Esophagus (tissue), 2 donors: Measurements from ENCODE around the gene DYSF. TPM values are rescaled to one million over a fixed set of nuclear protein-coding genes. Genes with fewer than 3 reads are reported as not detected.

Source experiments
- H3K27ac ChIP-seq, 2 donors: one replicate each; pipeline ENCODE4 v1.5.1; 2013; ENCODE audit warnings: low read depth in 2 of 2, mild to moderate bottlenecking in 2 of 2, inconsistent platforms in 1 of 2, low read length in 1 of 2, moderate library complexity in 1 of 2
- H3K27me3 ChIP-seq, 2 donors: one replicate each; pipeline ENCODE4 v1.6.1; 2013; ENCODE audit warnings: low read length in 2 of 2, control low read depth in 1 of 2, mild to moderate bottlenecking in 1 of 2; ENCODE audit not compliant: insufficient read depth in 2 of 2, control insufficient read depth in 1 of 2
- H3K36me3 ChIP-seq, 2 donors: one replicate each; pipeline ENCODE4 v1.6.1; 2013; ENCODE audit warnings: low read length in 1 of 2; ENCODE audit not compliant: control insufficient read depth in 2 of 2, insufficient read depth in 2 of 2
- H3K4me1 ChIP-seq, 2 donors: one replicate each; pipeline ENCODE4 v1.6.1; 2013; ENCODE audit warnings: low read length in 1 of 2; ENCODE audit not compliant: control insufficient read depth in 2 of 2, insufficient read depth in 2 of 2
- H3K4me3 ChIP-seq, 2 donors: one replicate each; pipeline ENCODE4 v1.5.1; 2013; ENCODE audit warnings: low read length in 2 of 2, mild to moderate bottlenecking in 2 of 2, low read depth in 1 of 2, moderate library complexity in 1 of 2
- H3K9me3 ChIP-seq, 2 donors: one replicate each; pipeline ENCODE4 v1.6.1; 2013; ENCODE audit warnings: mild to moderate bottlenecking in 2 of 2, low read depth in 1 of 2, low read length in 1 of 2, moderate library complexity in 1 of 2; ENCODE audit not compliant: control insufficient read depth in 2 of 2, insufficient read depth in 1 of 2
- WGBS, 2 donors: extraction: QIAGEN DNeasy Blood & Tissue Kit; methylation state at CpG; one replicate each; pipeline ENCODE4 v1.1.7; 2013; 5-methylcytosine and 5-hydroxymethylcytosine counted together
- polyA plus RNA-seq, 2 donors: library from polyadenylated mRNA; stranded (reverse); fragments of 200-250 nt; gene quantifications; one replicate each; pipeline ENCODE4 v1.2.3, GENCODE V29; 2013
- donor health status: healthy with polysubstance abuse.
- donor health status: Bipolar disorder and iron deficiency.

The DYSF gene
- polyA plus RNA-seq, 2 donors = 1.8 to 2.6 TPM

- 96 to 100% methylated on average over 2 of the region's 2 CpGs for WGBS, 2 donors
- Histone ChIP-seq H3K4me1 (no peaks in the 10 kb centered on the region), H3K27ac (no peak overlapping the region), H3K9me3 (peaks cover 0 to 16% of the 10 kb centered on the region in 2 donors), H3K4me3 (no peak overlapping the region), H3K36me3 (no peaks in the 10 kb centered on the region), H3K27me3 (no peaks in the 10 kb centered on the region)
These were observed 117.6 kb downstream of the DYSF start for GRCh38 chr2:71570951-71571460.

DNA sequence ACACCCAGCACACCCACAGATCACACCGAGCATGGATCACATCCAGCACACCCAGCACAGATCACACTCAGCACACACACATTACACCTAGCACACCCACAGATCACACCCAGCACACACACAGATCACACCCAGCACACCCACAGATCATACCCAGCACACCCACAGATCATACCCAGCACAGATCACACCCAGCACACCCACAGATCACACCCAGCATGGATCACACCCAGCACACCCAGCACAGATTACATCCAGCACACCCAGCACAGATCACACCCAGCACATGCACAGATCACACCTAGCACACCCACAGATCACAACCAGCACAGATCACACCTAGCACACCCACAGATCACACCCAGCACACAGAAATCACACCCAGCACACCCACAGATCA, 118.6 kb downstream of the DYSF start:
- H3K27me3 ChIP-seq = no peaks in the 10 kb centered on the region
- H3K4me3 ChIP-seq = no peak overlapping the region
- H3K4me1 ChIP-seq = no peaks in the 10 kb centered on the region
- no peak overlapping the region for H3K27ac ChIP-seq
- no peaks in the 10 kb centered on the region for H3K36me3 ChIP-seq
- WGBS, 2 donors = 67 to 93% methylated on average over 1 of the region's 1 CpG
- H3K9me3 ChIP-seq = peaks cover 0 to 16% of the 10 kb centered on the region in 2 donors

- no peak overlapping the region for H3K27ac ChIP-seq
- no peaks in the 10 kb centered on the region for H3K27me3 ChIP-seq
- WGBS, 2 donors = 90 to 95% methylated on average over 5 of the region's 5 CpGs
- H3K4me3 ChIP-seq = no peak overlapping the region
- H3K4me1 ChIP-seq = no peaks in the 10 kb centered on the region
- peaks cover 0 to 11% of the 10 kb centered on the region in 2 donors for H3K9me3 ChIP-seq
- H3K36me3 ChIP-seq = no peaks in the 10 kb centered on the region
These were observed 122.6 kb downstream of the DYSF start for GRCh38 chr2:71575966-71576365.

DNA sequence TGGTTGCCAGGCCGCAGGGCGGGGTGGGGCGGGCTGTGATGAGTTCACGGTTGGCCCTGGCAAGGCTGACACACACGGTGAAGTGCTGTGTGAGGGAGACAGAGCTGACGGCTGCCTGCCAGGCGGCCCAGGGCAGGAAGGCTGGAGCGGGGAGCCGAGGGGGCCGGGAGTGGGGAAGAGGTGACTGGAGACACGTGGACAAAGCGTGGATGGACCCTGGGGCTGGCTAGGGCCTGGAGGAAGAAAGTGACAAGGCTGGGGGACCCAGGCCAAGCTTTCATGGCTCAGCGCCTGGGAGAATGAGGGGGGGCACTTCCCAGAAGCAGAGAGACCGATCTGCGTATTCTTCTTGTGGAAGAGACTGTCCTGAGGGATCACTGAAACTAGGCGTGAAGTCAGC, 123.2 kb downstream of the DYSF start:
- no peaks in the 10 kb centered on the region for H3K4me1 ChIP-seq
- no peak overlapping the region for H3K4me3 ChIP-seq
- no peaks in the 10 kb centered on the region for H3K36me3 ChIP-seq
- H3K27me3 ChIP-seq = no peaks in the 10 kb centered on the region
- H3K27ac ChIP-seq = no peak overlapping the region
- peaks cover 0 to 6% of the 10 kb centered on the region in 2 donors for H3K9me3 ChIP-seq
- 76 to 83% methylated on average over 16 of the region's 16 CpGs for WGBS, 2 donors

DNA sequence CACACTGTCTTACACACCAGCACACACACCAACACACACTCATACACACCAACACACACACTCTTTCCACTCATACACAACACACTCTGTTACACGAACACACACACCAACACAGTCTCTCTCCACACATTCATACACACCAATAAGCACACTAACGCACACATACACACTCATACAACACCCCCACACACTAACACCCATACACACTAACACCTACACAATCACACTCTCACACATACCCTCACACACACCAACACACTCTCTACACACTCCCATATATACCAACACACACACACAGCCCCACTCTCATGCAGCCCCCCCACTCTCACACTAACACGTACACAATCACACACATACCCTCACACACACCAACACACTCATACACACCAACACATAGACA, 123.8 kb downstream of the DYSF start:
- peaks cover 0 to 1% of the 10 kb centered on the region in 2 donors for H3K9me3 ChIP-seq
- H3K36me3 ChIP-seq = no peaks in the 10 kb centered on the region
- H3K27me3 ChIP-seq = no peaks in the 10 kb centered on the region
- 86 to 88% methylated on average over 3 of the region's 3 CpGs for WGBS, 2 donors
- no peak overlapping the region for H3K4me3 ChIP-seq
- no peaks in the 10 kb centered on the region for H3K4me1 ChIP-seq
- H3K27ac ChIP-seq = no peak overlapping the region

DNA sequence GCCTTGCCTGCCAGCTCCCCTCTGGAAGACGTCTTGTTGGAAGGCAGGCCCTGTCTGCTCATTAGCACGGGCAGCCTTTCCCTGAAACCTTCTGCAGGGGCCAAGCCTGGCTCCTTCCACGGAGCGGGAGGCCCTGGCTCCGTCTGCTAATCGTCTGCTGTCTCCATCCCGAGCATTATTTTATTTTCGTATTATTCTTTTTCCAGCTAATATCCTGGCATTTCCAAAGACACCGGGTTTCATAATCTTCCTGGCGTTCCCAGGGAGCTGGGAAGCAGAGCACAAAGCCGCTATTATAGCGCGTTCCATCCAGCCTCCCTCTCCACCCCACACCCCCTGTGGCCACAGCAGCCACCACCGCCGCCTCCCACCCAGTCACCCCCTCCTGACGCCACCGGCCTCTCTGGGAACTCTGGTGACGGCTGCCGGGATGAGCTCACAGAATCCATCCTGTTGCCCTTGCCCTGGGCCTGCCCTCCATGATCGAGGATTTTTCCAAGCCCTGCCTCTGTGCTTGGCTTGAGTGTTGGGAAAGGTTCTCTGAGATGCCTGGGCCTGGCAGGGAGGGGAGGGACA, 125.5 kb downstream of the DYSF start:
- Histone ChIP-seq H3K9me3 (no peaks in the 10 kb centered on the region), H3K4me3 (no peak overlapping the region), H3K27me3 (no peaks in the 10 kb centered on the region), H3K4me1 (no peaks in the 10 kb centered on the region), H3K27ac (no peak overlapping the region), H3K36me3 (no peaks in the 10 kb centered on the region)
- WGBS, 2 donors = 79 to 81% methylated on average over 20 of the region's 20 CpGs

GRCh38 chr2:71581026-71581425, 127.7 kb downstream of the DYSF start:
- 68 to 74% methylated on average over 10 of the region's 10 CpGs for WGBS, 2 donors
- Histone ChIP-seq H3K4me3 (no peak overlapping the region), H3K27ac (no peak overlapping the region), H3K4me1 (no peaks in the 10 kb centered on the region), H3K27me3 (no peaks in the 10 kb centered on the region), H3K36me3 (no peaks in the 10 kb centered on the region), H3K9me3 (no peaks in the 10 kb centered on the region)

GRCh38 chr2:71583876-71584275, 130.5 kb downstream of the DYSF start:
- Histone ChIP-seq H3K27me3 (no peaks in the 10 kb centered on the region), H3K36me3 (no peaks in the 10 kb centered on the region), H3K4me3 (no peak overlapping the region), H3K4me1 (no peaks in the 10 kb centered on the region), H3K9me3 (no peaks in the 10 kb centered on the region), H3K27ac (no peak overlapping the region)
- 86 to 91% methylated on average over 7 of the region's 7 CpGs for WGBS, 2 donors

- Histone ChIP-seq H3K4me1 (no peaks in the 10 kb centered on the region), H3K9me3 (no peaks in the 10 kb centered on the region), H3K4me3 (no peak overlapping the region), H3K27me3 (no peaks in the 10 kb centered on the region), H3K36me3 (no peaks in the 10 kb centered on the region), H3K27ac (no peak overlapping the region)
- 67 to 82% methylated on average over 3 to 8 of the region's 8 CpGs for WGBS, 2 donors
These were observed 133.1 kb downstream of the DYSF start for GRCh38 chr2:71586471-71586870.

DNA sequence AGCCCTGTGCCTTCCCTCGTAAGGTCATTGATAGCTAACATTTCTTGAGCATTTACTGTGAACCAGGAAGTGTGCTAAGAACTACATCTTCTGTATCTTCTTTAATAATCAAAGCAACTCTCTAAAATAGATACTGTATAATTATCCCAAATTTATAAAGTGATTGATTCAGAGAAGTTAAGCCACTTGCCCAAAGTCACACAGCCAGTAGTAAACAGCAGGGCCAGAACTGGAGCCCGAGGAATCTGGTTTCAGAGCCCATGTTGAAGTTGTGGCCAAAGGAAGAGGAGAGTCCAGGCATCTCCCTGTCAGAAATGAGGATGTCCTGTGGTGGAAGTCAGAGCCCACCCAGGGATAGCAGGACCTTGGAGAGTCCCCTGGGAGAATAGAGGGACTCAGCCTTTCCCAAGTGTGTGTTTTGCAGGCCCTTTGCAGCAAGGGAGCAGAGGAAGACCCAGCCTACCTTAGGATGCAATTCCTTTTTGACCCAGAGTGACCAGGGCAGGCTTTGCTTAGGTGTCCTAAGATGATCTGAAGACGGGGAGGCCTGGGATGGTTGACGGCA, 134.2 kb downstream of the DYSF start:
- H3K36me3 ChIP-seq = no peaks in the 10 kb centered on the region
- H3K27me3 ChIP-seq = no peaks in the 10 kb centered on the region
- WGBS, 2 donors = 93 to 98% methylated on average over 4 of the region's 4 CpGs
- H3K9me3 ChIP-seq = no peaks in the 10 kb centered on the region
- H3K27ac ChIP-seq = no peak overlapping the region
- no peak overlapping the region for H3K4me3 ChIP-seq
- no peaks in the 10 kb centered on the region for H3K4me1 ChIP-seq
